ENCODE data around the gene DNM3.

DNA sequence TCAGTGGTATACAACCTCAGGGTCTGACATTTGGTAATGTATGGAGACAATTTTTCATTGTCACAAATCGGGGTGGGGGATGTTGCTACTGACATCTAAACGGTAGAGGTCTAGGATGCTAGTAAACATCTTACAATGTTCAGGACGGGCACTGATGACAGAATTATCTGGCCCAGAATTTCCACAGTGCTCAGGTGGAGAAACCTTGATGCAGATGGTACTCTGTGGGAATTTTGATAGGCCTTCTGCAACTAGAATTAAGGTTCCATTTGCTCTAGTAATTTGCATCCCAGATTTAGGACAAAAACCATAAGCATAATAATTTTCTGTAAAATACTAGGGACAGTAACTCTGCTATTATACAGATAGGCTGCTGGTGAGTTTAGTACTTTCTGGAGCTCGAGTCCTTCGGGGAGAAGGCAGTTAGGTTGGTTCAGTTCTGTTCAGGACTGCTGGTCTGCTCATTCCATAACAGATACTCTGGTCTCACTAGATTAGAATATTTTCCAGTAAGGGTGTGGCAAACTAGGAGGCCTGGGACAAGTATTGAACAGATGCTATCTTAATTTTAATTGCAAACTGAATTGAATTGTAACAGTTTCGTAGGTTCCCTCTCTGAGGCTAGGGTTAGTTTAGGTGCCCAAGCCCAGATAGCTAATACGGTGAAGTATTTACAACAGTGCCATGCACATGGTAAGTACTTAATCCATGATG, 48.5 kb upstream of the DNM3 start:
- TF ChIP-seq, protein P1, sequence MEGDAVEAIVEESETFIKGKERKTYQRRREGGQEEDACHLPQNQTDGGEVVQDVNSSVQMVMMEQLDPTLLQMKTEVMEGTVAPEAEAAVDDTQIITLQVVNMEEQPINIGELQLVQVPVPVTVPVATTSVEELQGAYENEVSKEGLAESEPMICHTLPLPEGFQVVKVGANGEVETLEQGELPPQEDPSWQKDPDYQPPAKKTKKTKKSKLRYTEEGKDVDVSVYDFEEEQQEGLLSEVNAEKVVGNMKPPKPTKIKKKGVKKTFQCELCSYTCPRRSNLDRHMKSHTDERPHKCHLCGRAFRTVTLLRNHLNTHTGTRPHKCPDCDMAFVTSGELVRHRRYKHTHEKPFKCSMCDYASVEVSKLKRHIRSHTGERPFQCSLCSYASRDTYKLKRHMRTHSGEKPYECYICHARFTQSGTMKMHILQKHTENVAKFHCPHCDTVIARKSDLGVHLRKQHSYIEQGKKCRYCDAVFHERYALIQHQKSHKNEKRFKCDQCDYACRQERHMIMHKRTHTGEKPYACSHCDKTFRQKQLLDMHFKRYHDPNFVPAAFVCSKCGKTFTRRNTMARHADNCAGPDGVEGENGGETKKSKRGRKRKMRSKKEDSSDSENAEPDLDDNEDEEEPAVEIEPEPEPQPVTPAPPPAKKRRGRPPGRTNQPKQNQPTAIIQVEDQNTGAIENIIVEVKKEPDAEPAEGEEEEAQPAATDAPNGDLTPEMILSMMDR (conservative IDR thresholded peaks at IDR 0.05 in 1 of 2, IDR thresholded peaks at IDR 0.05 in 1 of 2; ENCODE audit: extremely low read depth in 1 of 2, insufficient read depth in 1 of 2, low read depth in 1 of 2, low read length in 2 of 2), result no peak
- TF ChIP-seq EZH2 (IDR thresholded peaks at IDR 0.05; ENCODE audit: borderline replicate concordance, low read length), result no peak
